GM11168 (cell line): Measurements from ENCODE around the gene ARHGAP42.

Source experiments
- in situ Hi-C: fragments of 300-500 bp; cut with MboI; formaldehyde crosslinking; loops from one replicate; pipeline ENCODE4 v1.12.0; 2022; ENCODE audit warnings: low sequenced_read_pairs; ENCODE audit not compliant: unreplicated experiment

ARHGAP42 gene

DNA sequence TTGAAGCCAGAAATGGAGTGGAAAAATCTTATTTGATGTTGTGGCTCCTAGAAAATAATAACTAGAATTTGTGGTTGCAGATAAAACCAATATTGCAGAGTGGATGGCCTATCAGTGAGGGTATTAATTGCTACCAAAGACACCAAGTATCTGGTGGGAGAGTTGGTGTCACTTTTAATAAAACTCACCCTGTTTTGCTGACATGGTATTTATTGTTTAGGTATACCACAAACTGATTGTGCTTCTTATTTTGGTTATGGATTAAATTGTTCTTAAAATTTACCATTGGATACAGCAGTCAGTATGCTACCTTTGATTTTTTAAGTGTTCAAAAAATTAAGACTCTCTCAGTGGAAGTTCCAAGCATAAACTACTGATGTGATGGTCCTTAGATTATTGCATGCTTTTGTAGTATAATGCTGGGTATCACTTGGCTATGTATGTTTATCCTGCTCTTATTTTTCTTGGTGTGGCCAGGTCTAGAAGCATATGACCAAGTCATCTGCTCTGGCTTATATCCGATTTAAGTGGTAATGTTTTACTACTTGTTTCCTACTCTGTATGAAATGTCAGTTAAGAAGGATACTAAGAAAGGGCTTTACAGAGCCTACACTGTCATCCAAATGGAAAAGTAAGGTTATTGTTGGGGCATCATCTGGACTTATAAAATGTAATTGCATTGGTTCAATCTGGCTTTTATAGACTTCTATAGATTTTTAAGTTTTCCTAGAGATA lies 101.6 kb downstream of the ARHGAP42 start:
- in situ Hi-C loops, result no loop called here

DNA sequence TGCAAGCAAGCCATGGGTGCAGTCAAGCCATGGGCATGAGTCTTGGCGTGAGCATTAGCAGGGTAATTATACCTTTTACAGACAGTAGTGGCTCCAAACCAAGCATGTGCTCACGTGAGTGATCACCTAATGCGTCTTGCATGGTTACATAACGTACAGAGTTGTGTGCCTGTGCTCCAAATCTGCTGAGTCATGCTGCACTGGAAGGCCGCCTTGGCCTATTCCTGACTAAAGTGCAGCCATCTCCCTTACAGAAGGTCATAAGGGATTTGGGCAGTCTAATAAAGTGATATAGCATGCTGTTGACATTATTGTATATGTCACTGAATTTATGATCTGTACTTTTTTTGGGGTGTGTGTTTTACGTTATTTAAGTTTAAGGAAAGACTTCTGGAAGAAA lies 102.4 kb downstream of the ARHGAP42 start:
- in situ Hi-C loops, result no loop called here

DNA sequence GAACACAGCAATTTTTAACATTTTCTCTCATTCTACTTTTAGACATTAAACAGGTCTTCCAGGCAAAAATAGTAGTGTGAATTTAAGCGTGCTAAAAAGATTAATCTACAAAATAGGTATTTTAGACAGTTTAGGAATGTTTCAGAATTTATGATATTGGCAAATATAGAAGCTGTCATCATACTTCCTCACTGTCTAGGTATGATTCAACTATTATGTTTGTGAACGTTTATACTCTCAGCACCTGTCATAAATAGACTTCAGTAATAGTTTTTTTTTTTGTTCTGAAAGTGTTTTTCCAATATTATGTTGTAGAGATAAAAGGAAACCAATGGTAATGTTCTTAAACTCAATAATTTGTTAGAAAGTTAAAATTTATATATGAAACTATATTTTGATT lies 103.0 kb downstream of the ARHGAP42 start:
- in situ Hi-C loops, result no loop called here

DNA sequence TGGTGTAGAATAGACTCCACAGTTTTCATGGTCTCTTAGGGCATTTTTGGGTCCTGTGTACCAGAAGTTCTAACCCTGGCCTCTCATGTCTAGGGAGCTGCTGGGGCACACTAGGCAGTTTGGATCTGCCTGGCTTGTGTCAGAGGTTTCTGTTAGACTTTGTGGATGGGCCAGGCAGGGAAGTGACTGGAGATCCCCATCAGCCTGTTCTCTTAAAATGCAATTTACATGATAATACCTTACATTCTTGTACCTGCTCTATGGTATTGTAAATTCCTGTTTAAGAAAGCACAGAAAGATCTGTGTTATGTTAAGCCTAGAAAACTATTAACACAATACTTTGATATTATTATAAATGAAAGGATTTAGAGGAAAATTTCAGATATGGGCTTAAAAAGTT lies 104.0 kb downstream of the ARHGAP42 start:
- in situ Hi-C loops, result no loop called here

DNA sequence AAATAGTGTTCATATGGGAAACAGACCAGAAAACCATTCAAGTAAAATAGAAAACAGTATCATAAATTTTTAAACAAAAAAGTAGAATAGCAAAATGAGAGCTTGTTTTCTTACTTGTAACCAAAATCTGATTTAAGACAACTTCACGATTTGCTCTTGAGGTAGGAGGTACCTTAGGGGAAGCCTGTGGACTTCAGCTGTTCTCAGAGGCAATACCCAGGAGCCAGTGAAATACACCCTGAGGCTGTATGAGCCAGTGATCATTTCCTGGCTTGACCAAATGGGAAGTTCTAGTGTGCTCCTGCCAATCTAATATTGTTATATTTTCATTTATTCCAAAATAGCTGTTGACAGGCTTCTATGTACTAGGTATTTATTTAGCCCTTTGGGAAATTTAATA lies 104.8 kb downstream of the ARHGAP42 start:
- in situ Hi-C loops, result no loop called here

DNA sequence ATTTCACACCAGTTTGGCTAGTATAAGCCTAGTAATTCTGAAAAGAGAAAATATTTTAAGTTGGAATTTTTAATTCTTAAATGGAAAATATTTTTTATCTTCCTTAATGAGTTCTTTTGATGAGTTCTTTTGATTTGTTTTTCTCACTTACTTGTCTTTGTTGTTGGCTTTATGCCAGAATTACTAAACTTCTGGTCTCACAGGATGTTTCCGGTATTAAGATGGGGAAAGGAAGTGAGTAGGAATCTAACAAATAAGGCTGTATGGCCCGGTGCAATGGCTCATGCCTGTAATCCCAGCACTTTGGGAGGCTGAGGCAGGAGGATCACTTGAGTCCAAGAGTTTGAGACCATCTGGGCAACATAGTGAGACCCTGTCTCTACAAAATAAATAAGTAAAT lies 106.4 kb downstream of the ARHGAP42 start:
- in situ Hi-C loops, result no loop called here

DNA sequence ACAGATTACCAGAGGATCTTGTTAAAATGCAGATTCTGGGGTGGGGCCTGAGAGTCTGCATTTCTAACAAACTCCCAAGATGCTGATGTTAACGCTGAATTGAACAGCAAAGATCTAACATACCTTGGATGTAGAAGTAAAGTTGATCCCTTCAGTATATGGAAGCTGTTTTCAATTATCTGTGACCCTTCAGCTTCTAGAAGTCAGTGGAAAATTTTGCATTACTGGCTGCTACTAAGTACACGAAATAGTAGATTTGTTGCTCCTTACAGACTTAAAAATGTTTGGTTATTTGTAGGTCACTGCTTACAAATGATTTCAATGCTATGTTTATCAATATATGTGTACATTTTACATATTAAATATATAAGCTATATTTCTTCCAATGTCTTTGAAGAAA lies 107.4 kb downstream of the ARHGAP42 start:
- in situ Hi-C loops, result no loop called here

DNA sequence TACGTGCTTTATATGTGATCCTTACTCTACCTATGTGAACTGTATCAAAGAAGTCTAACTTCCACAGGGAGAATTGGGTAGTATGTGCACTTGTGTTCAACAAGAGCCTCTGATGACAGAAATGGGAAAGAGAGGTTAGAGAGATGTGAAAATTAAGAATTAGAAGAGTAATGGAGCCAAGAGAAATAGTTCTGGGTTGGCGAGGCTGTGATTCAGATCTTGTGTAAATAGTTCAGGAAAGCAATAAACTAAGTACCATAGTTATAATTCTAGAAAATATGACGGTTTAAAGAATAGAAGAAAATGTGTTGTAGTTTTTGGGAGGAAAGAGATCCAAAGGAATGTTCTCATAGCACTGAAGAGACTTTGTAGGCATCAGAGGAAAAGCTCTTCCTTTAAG lies 112.4 kb downstream of the ARHGAP42 start:
- in situ Hi-C loops, result no loop called here

DNA sequence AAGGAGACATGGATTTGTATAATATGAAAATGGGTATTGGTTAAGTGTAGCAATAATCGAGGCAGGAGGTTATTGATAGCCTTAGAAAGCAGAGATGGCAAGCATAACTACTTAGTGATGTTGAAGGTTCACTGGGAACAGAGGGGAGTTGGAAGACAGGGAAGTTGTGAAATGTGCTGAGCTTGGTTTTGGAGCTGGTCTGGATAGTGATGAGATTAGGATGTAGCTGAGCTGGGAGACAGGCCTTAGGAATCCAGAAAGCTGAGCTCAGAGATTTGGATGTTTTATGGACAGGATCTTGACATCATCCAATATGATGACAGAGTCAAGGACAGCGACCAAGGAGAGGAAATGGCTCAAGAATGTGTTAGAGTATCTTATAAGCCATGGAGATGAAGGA lies 113.1 kb downstream of the ARHGAP42 start:
- in situ Hi-C loops, result no loop called here

DNA sequence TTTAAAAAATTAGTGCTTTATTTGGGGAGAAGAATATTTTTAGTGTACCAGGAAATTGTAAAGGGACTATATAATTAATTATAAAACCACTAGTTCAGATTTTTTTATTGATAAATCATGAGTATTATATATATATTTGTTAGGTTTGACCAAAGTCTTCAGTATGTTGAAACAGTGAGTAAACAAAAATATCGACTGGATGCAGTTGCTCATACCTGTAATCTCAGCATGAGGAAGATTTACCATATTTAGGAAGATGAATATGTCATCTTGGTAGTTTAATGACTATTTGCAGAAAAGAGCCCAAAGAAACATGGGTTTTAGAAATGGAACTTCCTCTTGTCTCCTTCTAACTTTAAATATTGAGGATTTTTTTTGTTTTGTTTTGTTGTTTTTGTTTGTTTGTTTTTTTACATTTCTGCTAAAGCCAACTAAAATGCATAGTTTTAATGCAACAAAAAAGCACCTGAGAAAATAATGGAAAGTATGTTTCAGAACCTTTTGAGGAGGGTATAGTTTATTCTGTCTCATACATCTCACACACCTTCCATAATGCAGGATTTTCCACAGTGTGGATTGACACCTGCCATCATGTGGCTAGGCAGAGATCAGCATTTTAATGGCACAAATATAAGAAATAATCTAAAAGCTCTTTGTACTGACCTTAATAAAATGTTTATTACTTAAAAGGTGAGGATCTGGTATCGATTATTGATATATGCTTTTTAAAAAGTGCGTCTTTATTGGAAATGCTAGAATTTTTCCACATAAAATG lies 114.3 kb downstream of the ARHGAP42 start:
- in situ Hi-C loops, result no loop called here

DNA sequence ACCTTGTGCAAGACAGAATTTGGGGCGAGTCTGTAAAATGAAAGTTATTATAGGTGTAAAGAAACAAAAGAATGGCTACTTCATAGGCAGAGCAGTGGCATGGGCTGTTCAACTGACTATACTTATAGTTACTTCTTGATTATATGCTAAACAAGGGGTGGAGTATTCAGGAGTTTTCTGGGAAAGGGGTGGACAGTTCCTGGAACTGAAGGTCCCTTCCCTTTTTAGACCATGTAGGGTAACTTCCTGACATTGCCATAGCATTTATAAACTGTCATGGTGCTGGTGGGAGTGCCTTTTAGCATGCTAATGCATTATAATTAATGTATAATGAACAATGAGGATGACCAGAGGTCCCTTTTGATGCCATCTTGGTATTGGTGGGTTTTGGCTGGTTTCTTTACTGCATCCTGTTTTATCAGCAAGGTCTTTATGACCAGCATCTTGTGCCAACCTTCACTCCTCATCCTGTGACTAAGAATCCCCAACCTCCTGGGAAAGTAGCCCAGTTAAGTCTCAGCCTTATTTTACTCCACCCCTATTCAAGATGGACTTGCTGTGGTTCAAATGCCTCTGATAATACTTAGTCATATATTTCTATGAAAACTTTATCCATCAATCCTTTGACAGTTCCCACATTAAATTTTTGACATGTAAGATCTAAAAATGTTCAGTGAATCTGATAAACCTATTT lies 118.6 kb downstream of the ARHGAP42 start:
- in situ Hi-C loops, result no loop called here

DNA sequence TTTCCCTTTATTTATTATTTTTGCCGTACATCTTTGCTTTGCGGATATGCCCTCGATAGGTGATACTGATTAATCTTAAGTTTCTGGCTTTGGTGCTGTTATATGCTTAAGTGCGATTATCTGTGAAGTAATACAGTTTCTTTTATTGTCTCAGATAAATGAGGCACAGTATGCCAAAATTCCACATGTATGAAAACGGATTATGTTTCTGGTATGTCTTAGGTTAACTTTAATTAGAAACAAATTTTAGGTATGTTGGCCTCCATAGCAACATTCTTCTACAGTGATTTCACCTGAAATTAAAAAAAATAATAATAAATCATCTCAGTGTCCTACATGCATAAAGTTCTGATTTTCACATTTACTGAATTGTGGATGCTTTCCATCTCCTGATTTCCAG lies 119.2 kb downstream of the ARHGAP42 start:
- in situ Hi-C loops, result no loop called here

DNA sequence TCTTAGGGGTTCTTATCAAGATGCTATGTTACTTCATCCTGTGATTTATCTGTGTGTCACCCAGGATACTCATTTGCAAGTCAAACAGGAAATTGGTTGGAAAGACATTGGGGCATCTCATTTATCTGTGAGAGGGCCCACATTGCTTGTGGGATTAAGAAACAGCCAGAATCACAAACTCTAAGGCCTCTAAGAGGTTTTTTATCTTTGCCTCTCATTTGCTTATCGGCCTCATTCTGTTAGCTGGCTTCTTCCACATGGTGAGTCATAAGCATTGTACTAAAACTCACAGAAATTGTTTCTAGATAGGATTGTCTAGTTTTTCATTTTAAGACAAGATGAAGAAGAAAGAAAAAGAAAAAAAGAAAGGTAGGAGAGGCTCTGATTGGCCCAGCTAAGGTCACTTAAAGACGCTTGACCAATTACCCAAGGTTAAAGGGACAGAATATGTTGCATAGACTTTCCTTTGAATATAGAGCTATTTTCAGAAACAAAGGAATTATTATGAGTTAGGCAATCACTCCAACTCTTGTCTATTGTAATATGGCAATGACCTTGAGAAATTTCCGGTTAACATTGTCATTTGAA lies 121.9 kb downstream of the ARHGAP42 start:
- in situ Hi-C loops, result no loop called here

DNA sequence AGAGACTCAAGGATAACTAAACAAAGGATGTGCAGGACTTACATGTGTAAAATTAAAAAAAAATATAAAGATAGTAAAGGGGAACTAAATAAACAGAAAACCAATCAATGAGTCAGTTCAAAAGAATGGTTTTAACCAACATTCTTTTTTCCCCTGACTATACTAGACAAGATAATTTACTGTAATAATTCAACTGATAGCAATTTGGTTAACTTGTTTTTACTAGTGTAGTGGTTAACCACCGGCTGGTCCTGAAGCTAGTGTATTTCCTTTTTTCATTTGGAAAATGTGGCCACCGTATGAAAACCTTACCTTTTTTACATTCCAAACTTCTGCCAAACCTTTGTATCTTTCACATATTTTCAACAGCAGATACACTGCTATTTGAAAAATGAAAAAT lies 123.1 kb downstream of the ARHGAP42 start:
- in situ Hi-C loops, result no loop called here

DNA sequence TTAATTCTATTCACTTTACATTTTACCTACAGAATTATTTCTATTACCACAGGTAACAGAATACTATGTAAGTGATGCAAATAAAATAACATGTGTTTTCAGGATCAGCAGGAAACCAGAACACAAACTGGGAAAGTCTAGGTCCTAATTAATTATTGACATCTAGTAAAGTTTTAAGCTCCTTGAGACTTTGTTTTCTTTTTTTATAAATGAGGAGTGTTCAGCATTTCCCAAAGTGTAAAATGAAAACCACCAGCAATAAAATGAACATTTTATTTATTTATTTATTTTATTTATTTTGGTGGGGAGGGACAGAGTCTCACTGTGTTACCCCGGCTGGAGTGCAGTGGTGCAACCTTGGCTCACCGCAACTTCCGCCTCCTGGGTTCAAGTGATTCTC lies 123.6 kb downstream of the ARHGAP42 start:
- in situ Hi-C loops, result no loop called here

DNA sequence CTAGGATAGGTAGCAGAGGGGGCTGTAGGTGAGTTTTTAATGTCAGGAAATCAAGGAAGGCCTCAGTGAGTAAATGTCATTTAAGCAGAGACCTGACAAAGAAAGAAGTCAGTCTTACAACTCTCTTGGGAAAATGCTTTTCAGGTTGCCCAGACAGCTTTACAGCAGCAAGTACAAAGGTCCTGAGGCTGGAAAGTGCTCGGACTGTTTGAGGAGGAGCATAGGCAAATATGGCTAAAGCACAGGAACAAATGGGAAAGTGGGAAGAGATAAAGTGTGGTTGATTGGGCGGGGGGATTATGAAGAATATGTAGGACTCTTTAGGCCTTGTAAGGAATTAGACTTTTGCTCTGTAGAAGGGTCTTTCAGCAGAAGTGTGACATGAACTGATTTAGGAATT lies 125.4 kb downstream of the ARHGAP42 start:
- in situ Hi-C loops, result no loop called here

DNA sequence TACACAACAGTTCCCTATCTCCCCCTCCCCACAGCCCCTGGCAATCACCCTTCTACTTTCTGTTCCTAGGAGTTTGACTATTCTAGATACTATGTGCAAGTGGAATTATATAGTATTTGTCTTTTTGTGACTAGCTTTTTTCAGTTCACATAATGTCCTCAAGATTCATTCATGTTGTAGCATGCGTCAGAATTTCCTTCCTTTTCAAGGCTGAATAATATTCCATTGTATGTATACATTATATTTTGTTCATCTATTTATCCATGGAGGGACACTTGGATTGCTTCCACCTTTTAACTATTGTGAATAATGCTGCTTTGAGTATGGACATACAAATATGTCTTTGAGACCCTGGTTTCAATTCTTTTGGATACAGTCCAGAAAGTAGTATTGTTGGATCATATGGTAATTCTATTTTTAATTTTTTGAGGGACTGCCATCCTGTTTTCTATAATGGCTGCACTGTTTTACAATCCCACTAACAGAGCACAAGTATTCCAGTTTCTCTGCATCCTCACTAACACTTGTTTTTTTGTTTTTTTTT lies 128.8 kb downstream of the ARHGAP42 start:
- in situ Hi-C loops, result no loop called here

DNA sequence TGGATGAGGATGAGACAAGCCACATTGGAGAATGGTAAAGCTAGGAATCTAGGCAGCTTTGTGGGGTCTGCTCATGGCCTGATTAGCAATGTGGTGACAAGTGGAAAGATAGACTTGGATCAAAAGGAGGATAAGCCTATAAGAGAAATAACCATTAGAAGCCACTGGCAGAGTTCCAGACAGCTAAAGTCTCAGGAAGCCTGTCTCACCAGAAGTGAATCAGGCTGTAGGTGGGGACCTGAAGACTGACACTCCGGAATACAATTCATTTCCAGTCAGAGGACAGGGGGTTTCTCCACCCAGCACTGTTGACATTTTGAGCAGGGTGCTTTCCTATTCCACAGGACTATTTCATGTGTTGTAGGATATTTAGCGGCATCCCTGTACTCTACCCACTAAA lies 129.7 kb downstream of the ARHGAP42 start:
- in situ Hi-C loops, result no loop called here

DNA sequence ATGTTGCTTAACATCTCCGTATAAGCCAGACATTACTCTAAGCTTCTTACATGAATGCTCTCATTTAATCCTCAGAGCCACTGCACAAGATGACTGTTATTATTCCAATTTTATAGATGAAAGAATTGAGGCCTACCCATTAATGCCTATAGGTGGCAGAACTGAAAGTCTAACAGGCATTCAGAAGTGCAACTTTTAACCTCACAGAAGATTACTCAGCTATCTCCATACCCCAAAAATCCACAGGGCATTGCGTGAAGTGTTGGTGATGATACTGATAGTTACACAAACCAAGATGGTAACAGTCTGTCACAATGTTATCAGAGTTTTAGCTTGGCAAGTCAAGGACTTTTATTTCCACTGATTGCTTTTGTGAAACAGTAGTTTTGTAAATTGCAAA lies 130.5 kb downstream of the ARHGAP42 start:
- in situ Hi-C loops, result no loop called here

DNA sequence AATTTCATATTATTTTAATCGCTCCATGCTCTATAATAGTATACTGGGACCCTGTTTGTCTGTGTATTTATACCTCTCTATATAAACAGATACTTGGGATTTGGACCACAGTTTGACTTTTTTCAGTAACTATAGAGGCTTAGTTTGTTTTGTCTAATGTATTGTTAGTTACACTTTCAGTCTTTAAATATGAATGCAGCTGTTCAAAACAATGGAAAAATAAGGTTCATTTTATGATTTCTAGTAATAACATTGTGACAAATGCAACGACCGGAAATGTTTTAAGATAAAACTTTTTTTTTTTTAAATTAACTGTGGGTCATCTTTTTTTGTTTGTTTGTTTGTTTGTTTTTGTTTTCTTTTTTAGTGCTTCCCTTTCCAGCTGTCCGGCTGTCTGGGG lies 133.5 kb downstream of the ARHGAP42 start:
- in situ Hi-C loops, result no loop called here

DNA sequence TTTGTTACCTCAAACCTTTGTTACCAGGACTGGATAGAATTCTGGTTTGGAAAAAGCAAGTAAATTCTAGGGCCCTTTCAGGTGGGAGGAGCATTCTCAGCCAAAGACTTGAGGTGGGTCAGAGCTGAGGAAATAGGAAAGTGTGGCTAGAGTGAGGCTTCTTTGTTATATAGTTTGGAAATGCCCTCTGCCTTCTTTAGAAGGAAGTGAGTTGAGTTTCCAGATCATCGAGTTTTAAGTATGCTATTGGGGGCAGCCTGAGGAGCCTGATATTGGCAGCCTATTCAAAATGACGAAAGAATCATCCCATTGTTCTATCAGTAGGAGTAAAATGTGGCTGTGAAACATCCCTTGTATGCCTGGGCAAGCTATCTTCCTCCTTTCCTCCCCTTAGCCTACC lies 134.1 kb downstream of the ARHGAP42 start:
- in situ Hi-C loops, result no loop called here
